Colonic mucosa (tissue), 4 donors: Measurements from ENCODE around the gene COX7C. TPM values are rescaled to one million over a fixed set of nuclear protein-coding genes. Genes with fewer than 3 reads are reported as not detected.
"Not testable (repeated sequence)": the region's sequence is repeated elsewhere in the genome, so short reads cannot be mapped to it uniquely, and the experiment has no call there.

Experiments
- DNase-seq: peaks from one replicate; pipeline ENCODE4 v3.0.0-alpha.2; 2020
- H3K27ac ChIP-seq: fragments of 200-600 bp; one replicate; pipeline ENCODE4 v1.8.0; 2021
- H3K27me3 ChIP-seq: fragments of 200-600 bp; one replicate; pipeline ENCODE4 v1.8.0; 2021
- H3K36me3 ChIP-seq: fragments of 200-600 bp; one replicate; pipeline ENCODE4 v1.8.0; 2021
- H3K4me1 ChIP-seq: fragments of 200-600 bp; one replicate; pipeline ENCODE4 v1.8.0; 2021; ENCODE audit warnings: mild to moderate bottlenecking
- H3K4me3 ChIP-seq: fragments of 200-600 bp; one replicate; pipeline ENCODE4 v1.8.0; 2021
- H3K9ac ChIP-seq, 2 donors: one replicate each; pipeline ENCODE4 v1.7.0; 2013; ENCODE audit warnings: control low read depth in 2 of 2, low read depth in 2 of 2, low read length in 2 of 2
- H3K9me3 ChIP-seq: fragments of 200-600 bp; one replicate; pipeline ENCODE4 v1.8.0; 2021
- intact Hi-C: fragments of 100-400 bp; cut with DNase I; formaldehyde crosslinking; loops from one replicate; pipeline ENCODE4 v1.14.1; 2022
- total RNA-seq, 2 donors: library from RNA; stranded (reverse); fragmentation: NEBNext Ultra II Directional in 1 of 2; extraction: Animal tissue kit (Norgen Biotek cat#: 25700) in 1 of 2; gene quantifications; one replicate each; pipeline ENCODE4 v1.2.1, GENCODE V29; 2021
- TF ChIP-seq, protein P1 (sequence below): fragments of 200-600 bp; IDR thresholded peaks from one replicate; pipeline ENCODE4 v1.8.0; 2022; ENCODE audit warnings: antibody characterized with exemption, mild to moderate bottlenecking
- donor health status: healthy.
- donor health status: DM: no; HTN: no; CAD: no.
- donor health status: DM: no; HTN: no; CAD: no.

COX7C gene
- total RNA-seq, 2 donors from 2014 or later, result 789 to 954 TPM

- no peaks in the 10 kb centered on the region for H3K4me1 ChIP-seq
- H3K9me3 ChIP-seq, result no peaks in the 10 kb centered on the region
- TF ChIP-seq, protein P1, sequence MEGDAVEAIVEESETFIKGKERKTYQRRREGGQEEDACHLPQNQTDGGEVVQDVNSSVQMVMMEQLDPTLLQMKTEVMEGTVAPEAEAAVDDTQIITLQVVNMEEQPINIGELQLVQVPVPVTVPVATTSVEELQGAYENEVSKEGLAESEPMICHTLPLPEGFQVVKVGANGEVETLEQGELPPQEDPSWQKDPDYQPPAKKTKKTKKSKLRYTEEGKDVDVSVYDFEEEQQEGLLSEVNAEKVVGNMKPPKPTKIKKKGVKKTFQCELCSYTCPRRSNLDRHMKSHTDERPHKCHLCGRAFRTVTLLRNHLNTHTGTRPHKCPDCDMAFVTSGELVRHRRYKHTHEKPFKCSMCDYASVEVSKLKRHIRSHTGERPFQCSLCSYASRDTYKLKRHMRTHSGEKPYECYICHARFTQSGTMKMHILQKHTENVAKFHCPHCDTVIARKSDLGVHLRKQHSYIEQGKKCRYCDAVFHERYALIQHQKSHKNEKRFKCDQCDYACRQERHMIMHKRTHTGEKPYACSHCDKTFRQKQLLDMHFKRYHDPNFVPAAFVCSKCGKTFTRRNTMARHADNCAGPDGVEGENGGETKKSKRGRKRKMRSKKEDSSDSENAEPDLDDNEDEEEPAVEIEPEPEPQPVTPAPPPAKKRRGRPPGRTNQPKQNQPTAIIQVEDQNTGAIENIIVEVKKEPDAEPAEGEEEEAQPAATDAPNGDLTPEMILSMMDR, result no peak
- no peaks in the 10 kb centered on the region for H3K27me3 ChIP-seq
- no peaks in the 10 kb centered on the region for H3K36me3 ChIP-seq
- no peak overlapping the region for H3K4me3 ChIP-seq
- DNase-seq, result no peak
- intact Hi-C loops, result no loop called here
- no peak overlapping the region for H3K27ac ChIP-seq
- H3K9ac ChIP-seq, result no peak overlapping the region
These were observed 28.9 kb downstream of the COX7C start for GRCh38 chr5:86646671-86647070.

GRCh38 chr5:86649832-86650505, 32.2 kb downstream of the COX7C start:
- no peak for DNase-seq
- Histone ChIP-seq H3K4me3 (no peak overlapping the region), H3K9me3 (no peaks in the 10 kb centered on the region), H3K9ac (no peak overlapping the region), H3K4me1 (no peaks in the 10 kb centered on the region), H3K36me3 (no peaks in the 10 kb centered on the region), H3K27me3 (no peaks in the 10 kb centered on the region), H3K27ac (no peak overlapping the region)
- intact Hi-C loops, result no loop called here
- TF ChIP-seq, protein P1, result no peak

- intact Hi-C loops, result not testable (repeated sequence)
These were observed 43.0 kb downstream of the COX7C start for GRCh38 chr5:86660771-86661170.

GRCh38 chr5:86664173-86664572, 46.4 kb downstream of the COX7C start:
- H3K4me1 ChIP-seq, result no peaks in the 10 kb centered on the region
- no peak for DNase-seq
- H3K27me3 ChIP-seq, result no peaks in the 10 kb centered on the region
- no peaks in the 10 kb centered on the region for H3K9me3 ChIP-seq
- H3K27ac ChIP-seq, result no peak overlapping the region
- TF ChIP-seq, protein P1, result no peak
- no peak overlapping the region for H3K9ac ChIP-seq
- no peak overlapping the region for H3K4me3 ChIP-seq
- intact Hi-C loops, result no loop called here
- H3K36me3 ChIP-seq, result no peaks in the 10 kb centered on the region

More at GRCh38 chr5:86660771-86661170, 43.0 kb downstream of the COX7C start:
- H3K4me3 ChIP-seq, H3K9me3 ChIP-seq, H3K27me3 ChIP-seq, H3K9ac ChIP-seq, H3K4me1 ChIP-seq, H3K27ac ChIP-seq, H3K36me3 ChIP-seq, DNase-seq: not testable (repeated sequence)

- H3K9ac ChIP-seq, result no peak overlapping the region
- no peaks in the 10 kb centered on the region for H3K36me3 ChIP-seq
- no peak for DNase-seq
- TF ChIP-seq, protein P1, result no peak
- intact Hi-C loops, result no loop called here
- no peak overlapping the region for H3K27ac ChIP-seq
- H3K4me1 ChIP-seq, result no peaks in the 10 kb centered on the region
- no peaks in the 10 kb centered on the region for H3K27me3 ChIP-seq
- no peaks in the 10 kb centered on the region for H3K9me3 ChIP-seq
- H3K4me3 ChIP-seq, result no peak overlapping the region
These were observed 48.4 kb downstream of the COX7C start for GRCh38 chr5:86665984-86666760.

GRCh38 chr5:86666981-86667380, 49.2 kb downstream of the COX7C start:
- no peak overlapping the region for H3K9ac ChIP-seq
- no peaks in the 10 kb centered on the region for H3K27me3 ChIP-seq
- no peaks in the 10 kb centered on the region for H3K36me3 ChIP-seq
- no peaks in the 10 kb centered on the region for H3K4me1 ChIP-seq
- no peak overlapping the region for H3K27ac ChIP-seq
- intact Hi-C loops, result no loop called here
- TF ChIP-seq, protein P1, result no peak
- no peaks in the 10 kb centered on the region for H3K9me3 ChIP-seq
- no peak for DNase-seq
- H3K4me3 ChIP-seq, result no peak overlapping the region
